Pons (tissue), 1 donor: Measurements from ENCODE around the gene TBXAS1.

Experiments used
- DNase-seq: peaks from one replicate; pipeline ENCODE4 v3.0.0-alpha.2; 2016; ENCODE audit warnings: low spot score

Gene TBXAS1

DNA sequence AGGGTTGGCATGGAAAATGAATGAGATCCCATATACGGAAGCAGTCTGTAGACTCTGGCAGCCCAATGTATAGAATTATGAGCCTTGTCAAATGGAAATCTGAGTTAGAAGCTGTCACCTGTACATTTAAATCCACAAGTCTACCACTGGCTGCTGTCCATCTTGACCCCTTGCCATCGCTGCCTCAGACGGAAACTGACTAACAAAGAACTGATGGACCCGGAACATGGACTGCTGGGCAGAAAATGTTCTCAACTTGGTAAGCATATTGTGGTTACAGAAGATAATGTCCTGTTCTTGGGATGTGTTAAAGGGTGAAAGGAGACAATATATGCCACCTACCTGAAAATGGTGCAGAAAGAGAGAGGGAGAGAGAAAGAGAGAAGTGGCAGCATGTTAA lies 196.2 kb downstream of the TBXAS1 start:
- no peak for DNase-seq

DNA sequence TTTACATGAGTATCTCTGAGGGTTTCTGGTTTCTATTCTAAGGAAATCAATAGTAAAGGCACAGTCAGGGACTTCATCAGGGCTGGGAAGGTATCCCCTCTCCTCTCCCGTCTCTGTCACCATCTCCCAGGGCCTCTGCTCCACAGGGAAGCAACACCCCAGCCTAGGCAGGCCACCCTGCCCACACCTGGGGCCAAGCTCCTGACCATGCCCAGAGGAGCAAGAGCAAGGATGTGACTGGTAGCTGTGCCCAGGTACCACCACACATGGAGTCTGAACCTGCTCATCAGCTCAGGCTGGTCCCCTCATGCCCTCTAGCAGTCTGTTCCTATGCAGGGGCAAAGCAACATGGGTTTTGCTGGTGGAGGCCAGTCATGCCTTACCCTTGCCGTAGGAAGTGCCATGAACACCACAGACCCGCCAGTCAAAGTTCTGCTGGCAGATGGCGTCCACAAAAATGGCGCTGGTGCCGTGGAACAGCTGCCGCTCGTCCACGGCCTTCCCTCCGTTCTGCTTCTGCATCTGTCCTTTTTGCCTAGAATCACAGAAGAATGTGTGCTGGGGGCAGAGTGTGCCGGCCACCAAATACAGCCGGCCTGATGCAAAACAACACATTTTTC lies 196.9 kb downstream of the TBXAS1 start:
- DNase-seq, result no peak

DNA sequence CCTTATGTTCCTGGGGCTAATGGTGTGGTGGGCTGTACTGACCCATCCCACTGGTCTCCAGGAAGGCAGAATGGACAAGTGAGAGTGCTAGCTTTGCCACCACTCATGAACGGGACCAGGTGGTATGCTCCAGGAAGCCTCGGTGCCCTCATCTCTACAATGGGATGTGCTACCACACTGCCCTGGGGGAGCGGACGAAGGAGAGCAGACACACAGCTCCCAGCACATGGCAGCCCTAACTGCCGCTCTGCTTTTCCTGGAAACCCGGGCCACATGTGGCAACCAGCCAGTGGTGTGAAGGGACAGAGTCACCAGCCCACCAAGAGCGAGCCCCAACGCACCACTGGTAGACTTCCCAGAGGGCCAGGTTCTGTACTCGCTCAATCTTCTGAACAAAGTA lies 197.9 kb downstream of the TBXAS1 start:
- no peak for DNase-seq

DNA sequence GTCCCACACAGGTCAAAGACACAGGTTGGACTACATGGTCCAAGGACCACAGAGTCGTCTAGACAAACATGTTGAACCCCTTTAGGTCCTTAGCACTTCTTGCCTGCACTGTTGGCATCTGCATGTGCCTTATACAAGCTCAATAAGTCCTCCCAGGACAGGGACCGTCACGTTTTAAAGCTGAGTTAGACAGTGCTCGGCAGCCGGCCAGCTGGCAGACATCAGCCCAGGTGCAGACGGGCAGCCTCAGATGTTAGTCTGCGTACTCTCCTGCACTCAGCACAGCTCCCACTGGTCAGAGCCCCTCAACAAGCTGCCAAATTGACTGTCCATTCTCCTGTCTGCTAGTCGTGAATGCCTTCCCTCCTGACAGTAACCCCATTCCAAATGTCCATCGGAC lies 198.8 kb downstream of the TBXAS1 start:
- DNase-seq, result no peak

DNA sequence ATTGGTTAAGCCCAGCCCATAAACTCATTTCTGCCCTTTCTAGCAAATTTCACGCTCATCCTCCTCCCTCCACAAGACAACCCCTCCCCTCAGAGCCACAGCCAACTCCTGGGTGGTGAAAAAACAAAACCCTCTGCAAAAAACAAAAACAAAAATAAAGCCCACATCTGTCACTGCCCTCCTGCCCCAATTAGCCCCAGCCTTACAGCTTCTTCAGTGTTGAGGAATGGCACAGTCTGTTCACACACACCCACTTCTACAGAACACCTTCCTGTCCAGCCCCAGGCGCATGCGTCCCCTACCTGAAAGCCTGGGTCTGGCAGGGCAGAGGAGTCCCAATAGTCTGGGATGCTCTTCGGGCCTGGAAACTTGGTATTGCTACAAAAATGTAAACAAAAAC lies 199.2 kb downstream of the TBXAS1 start:
- no peak for DNase-seq

DNA sequence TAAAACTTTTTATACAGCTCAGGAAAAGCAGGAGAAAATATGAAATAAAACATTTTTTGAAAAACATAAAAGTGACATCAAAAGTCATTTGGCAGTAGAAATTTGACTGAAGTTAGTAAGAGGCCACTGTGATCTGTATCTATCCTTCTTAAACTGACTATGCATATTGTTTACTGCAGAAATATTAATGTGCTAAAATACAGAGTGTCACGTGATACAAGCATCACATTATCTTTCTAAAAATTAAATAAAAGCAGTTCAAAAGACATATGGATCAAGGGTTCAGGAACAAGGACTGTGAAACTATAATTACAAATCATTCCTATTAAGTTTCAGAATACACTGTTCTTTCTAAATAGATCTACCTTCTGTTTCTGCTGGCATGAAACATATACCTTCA lies 200.0 kb downstream of the TBXAS1 start:
- no peak for DNase-seq

DNA sequence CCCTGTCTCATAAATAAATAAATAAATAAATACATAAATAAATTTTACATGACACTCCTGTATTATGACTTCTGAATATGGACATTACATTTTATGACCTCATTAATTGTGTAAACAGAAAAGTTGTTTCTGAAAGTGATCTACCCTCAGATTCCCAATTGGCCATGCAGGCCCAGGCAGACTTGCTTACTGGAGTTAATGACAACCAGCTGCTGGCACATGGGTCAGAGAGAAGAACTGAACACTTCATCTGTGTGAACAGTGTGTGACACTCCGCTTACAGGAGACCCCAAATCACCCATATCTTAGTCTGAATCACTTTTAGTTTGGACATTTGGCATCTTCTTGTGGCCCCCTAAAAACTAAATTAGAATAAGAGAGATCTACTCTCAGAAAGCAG lies 202.3 kb downstream of the TBXAS1 start:
- DNase-seq, result no peak

DNA sequence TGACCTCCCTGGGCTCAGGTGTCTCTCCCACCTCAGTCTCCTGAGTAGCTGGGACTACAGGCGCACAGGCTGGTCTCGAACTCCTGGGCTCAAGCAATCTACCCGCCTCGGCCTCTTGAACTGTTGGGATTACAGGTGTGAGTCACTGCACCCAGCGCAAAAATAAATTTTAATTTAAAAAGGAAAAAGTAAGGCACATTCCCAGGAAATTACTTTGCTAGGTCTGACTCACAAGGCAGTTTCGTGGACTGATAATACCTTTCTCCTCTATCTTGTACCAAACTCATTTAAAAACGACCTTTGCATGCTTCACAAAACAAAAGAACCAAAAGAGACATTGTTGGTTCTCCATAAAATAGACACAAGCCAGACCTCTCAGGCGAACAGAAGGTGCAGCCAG lies 204.0 kb downstream of the TBXAS1 start:
- no peak for DNase-seq

DNA sequence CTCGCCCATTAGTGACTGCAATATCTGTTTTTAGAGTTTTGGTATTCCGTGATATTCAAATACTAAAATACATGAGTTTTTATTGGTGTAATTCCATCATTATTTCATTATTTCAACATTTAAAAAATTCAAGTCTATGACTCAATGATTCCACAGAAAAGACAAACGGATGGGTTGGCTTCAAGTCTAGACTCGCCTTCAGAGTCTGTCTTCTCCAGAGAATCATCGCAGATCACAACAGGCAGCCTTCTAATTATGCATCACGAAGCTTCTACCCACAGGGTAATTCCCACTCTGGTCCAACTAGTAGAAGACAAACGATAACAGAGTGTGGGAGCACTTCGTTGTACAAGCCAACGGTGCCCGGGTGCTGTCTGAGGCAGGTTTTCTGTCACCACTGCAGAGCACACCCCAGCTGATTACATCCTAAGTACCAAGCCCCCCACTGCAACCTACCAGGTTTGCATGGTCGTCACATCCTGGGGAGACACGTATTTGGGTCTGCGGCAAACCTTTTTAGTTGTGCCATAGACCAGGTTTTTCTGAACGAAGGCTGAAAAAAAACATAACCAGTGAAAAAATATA lies 204.8 kb downstream of the TBXAS1 start:
- no peak for DNase-seq

DNA sequence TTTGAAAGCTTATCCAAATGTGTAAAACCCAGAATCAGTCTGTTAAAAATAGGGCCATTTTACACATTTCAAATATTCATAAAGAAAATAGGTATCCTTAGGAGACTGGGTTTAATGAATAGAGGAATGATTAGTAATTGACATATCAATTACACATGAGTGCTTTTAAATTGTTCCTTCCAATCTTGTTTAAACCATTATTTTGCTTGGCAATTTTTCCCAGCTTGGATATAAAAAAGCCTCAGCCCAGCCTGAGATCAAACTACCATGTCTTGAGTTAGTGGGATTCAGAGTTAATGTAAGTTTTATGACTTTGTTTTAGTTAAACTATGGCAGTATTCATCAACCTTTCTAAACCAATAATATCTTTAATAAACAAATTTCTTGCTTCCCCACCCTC lies 205.4 kb downstream of the TBXAS1 start:
- no peak for DNase-seq

DNA sequence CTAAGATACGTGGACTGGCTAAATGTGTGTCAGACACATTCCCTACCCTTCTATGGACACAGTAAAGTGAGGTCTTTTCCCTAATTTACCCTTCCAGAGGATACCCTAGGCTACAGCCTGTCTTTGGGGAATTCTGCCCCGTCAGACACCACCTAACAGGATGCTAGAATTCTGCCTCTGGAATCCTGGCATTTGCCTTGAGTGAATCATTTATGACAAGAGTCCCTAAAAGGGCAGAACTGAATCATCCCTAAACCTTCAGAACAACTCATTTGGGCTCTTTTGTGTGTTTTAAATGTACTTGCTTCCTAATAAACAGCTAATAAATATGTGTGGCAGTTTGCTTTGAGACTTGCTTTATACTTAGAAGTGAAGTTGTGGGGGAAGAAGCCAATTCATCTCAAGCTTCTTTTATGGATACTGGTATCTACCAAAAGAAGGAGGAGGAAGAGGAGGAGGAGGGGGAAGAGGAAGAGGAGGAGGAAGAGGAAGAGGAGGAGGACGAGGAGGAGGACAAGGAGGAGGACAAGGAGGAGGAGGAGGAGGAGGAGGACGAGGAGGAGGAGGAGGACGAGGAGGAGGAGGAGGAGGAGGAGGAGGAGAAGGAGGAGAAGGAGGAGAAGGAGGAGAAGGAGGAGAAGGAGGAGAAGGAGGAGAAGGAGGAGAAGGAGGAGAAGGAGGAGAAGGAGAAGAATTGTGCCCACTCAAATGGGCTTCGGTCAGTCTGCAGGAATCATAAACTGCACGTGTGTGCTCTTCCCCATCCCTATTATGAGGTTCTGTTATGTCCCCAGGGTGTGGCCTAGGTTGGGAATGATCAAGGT lies 206.5 kb downstream of the TBXAS1 start:
- no peak for DNase-seq

DNA sequence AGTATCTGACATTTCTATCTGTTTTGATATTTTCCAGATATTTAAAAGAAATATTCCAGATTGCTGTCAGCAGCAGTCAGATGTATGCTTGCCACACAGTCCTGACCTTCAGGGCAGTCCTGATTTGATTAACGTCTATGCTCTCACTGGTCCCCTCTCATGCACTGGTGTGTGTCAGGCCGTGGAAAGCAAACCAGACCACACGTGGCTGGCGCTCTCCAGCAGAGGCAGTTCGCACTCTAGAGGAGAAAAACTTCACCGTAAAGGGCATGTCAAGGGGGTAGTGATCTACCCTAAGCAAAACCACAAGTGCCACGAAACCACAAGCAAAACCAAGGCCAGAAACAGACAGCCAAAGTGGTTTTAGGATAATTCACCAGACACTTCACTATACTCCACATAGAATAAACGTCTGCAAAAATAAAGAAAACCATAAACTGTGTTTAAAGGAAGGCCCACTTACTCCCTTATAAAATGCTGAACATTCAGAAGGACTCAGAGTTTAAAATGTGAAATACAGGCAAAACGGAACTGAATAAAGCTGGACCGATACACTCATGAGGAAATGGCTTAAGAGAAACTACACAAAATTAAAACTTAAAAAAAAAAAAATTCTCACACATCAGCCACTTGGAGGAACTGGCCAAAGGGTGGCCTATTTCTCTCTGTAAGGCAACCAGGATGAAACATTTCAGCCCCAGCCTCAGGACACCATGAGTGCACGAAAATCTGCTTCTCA lies 207.3 kb downstream of the TBXAS1 start:
- DNase-seq, result no peak

DNA sequence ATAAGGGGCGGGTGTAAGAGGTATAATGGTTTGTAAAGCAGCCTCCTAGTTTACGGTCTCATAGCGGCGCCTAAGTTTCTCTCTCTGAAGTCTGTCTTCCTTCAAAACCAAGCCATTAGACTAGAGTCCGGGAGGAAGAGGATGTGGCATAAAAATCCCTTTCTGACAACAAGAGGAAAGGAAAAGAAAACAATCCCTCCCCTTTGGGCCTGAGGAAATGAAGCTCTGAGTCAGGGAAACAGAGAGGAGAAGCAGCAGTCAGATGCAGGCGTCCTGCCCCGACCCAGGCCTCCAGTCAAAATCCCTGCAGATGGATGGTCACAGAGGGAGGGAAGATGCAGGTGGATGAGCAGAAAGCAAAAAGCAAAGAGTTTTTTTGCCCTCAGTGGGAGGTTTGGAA lies 210.0 kb downstream of the TBXAS1 start:
- DNase-seq, result no peak

DNA sequence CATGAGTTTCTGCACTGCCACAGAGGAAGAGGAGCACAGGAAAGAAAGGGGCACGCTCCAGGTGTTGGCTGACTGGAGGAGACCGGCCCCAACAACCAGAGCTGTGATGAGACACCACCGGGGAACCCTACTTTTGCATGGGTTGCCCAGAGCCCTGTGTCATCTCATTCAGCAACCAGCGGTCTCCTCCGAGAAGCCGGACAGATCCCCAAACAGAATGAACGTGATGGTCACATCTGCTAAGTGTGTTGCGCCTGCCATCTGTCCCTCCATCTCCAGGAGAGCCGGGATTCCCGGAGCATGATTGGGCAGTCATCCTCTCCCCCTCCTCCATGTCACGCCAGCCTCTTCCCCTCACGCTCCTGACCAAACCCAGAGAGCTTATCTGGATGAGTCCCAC lies 210.8 kb downstream of the TBXAS1 start:
- no peak for DNase-seq

DNA sequence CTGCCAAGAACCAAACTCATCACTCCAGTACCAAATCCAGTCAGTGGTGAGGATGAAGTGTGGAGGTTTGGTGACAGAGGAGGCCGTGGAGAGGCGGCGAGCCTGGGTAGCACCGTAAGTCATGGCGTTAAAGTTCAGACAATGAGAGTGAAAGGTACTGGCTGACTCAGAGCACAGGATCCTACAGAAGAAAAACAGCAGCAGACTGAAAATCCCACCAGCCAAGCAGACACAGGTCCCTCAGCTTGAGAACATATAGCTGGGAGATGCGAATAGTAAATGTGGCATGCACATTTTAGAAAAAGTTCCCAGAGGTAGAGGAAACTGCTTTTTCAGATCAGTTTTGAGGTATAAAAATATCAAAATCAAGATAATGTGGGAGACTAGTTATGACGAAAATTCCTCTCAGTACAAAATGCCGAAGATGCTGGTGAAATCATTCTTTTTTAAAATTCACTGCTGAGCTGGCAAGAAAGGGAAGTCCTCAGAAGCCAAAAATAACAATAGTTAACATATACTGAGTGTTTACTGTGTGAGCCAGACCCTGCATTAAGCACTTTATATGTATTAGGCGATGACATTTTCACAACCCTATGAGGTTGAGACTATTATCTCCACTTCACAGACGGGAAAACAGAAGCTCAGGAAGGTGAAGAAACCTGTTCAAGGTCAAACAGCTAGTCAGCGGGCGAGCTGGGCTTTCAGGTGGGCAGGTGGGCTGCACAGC lies 212.8 kb downstream of the TBXAS1 start:
- no peak for DNase-seq

DNA sequence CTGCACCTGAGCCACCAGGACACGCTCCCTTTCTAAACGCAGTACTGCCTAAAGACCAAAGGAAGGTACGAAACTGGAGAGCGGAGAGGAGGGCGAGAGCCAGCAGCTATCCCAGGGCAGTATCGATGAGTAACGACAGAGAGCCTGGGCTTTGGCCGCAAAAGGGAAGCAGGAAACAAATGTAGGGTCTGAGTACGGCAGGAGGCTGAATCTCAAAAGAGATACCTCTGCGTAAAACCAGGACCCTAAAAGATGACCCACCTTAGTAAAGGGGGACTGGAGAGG lies 213.3 kb downstream of the TBXAS1 start:
- no peak for DNase-seq

DNA sequence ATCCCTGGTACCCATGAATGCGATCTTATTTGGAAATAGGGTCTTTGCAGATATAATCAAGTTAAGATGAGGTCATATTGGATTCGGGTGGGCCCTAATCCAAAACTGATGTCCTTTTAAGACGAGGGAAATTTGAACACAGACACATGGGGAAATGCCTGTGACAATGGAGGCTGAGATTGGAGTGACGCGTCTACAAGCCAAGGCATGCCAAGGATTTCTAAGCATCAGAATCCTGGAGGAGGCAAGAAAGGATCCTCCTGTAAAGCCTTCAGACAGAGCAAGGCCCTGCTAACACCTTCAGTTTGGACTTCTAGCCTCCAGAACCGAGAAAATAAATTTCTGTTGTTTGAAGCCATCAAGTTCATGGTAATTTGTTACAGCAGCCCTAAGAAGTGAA lies 215.2 kb downstream of the TBXAS1 start:
- no peak for DNase-seq

DNA sequence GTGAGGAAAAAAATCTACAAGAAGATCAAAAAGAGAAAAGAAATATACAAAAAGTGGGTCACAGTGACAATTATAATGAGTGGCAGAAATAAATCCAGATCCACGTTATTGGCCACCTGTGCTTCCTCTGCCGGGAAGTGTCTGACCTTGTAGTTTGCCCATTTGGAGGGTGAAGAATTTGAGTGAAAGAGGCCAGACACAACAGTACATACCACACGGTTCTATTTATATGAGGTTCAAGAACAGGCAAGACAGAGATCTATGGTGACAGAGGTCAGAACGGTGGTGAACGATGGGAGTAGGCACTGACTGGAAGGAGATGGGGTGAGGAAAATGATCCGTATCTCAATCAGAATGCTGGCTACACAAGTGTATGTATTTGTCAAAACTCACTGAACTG lies 216.6 kb downstream of the TBXAS1 start:
- DNase-seq, result no peak

DNA sequence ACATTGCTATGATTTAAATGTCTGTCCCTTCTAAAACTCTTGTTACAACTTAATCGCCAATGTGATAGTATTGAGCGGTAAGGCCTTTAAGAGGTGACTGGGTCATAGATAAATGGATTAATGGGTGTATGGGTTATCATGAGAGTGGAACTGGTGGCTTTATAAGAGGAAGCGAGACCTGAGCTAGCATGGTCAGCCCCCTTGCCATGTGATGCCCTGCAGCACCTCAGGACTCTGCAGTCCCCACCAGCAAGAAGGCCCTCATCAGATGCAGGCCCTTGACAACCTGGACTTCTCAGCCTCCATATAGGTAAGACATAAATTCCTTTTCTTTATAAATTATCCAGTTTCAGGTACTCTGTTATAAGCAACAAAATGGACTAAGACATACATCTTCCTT lies 218.1 kb downstream of the TBXAS1 start:
- no peak for DNase-seq

DNA sequence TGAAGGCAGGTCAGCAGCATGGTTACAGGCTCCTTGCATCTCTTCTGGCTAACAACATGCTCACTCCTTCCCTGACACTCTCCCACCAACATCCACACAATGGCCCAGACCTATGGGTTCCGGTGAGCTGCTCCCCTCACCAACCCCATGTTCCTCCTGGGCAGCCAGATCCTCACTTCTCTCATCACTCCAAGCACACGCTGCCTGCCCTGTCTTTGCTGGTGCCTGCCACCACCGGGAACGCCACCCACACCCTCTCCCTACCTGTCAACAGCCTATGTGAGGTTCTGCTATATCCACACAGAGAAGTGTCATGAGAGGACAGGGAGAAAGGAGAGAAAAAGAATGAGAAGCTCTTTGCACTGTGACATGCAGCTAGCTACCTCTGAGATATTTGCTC lies 219.1 kb downstream of the TBXAS1 start:
- DNase-seq, result no peak

DNA sequence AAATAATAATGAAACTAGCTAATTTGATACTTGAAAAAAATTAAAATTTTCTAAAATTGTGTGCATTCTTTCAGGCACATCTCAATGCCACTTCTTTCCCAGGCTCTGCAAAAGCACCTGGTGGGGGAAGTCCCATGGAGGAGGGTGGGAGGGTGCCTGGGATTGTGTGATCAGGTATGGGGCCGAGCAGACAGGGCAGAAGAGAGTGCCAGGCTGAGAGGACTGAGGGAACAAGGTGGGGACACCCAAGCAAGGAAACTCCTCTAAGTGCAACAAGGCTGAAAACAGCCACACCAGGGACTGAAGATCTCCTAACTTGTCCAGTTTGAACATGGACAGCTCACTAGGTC lies 219.9 kb downstream of the TBXAS1 start:
- no peak for DNase-seq

DNA sequence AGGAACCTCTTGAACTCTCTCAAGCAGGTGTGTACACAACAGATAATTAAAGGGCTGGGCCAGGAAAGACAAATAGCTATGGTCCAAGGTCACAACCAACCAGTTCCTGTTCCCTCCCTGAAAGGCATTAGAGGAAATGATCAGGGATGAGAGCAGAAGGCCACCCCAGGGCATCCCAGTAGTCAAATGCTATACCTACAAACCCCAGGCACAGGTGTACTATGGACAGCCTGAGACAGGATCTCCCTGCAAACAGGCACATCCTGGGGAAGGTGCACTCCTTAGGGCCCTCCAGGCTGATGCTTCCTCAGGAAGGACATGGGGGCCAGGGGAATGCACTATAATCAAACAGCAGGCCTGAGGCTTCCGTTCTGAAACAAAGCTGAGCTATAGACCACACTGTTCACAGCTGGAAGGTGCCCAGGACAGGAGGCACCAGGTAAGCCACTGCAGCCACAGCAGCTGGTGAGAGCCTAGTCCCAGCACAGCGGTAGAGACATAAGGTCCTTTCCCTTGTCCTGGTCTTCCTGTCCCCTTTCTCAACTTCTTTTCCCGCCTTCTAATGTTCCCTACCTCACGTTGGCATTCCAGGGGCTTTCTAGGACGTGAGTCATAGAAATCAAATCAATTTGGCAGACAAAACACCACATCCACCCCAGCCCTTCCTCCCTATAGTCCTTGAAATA lies 220.4 kb downstream of the TBXAS1 start:
- DNase-seq, result no peak
